Measurements from ENCODE around the gene TMEM108.

TMEM108 gene

GRCh38 chr3:133408961-133409360, 370.8 kb downstream of the TMEM108 start:
- H3K4me3 ChIP-seq (ENCODE audit: low read depth, low read length), result no peak overlapping the region

- no peak overlapping the region for H3K4me3 ChIP-seq (ENCODE audit: low read depth, low read length)
Observed at GRCh38 chr3:133410191-133410892, 372.2 kb downstream of the TMEM108 start.

- H3K4me3 ChIP-seq (ENCODE audit: low read depth, low read length), result no peak overlapping the region
Observed at GRCh38 chr3:133412183-133413132, 374.3 kb downstream of the TMEM108 start.

- H3K4me3 ChIP-seq (ENCODE audit: low read depth, low read length), result no peak overlapping the region
Observed at GRCh38 chr3:133413161-133414020, 375.2 kb downstream of the TMEM108 start.

- H3K4me3 ChIP-seq (ENCODE audit: low read depth, low read length), result no peak overlapping the region
Observed at GRCh38 chr3:133414021-133414392, 375.8 kb downstream of the TMEM108 start.

- H3K4me3 ChIP-seq (ENCODE audit: low read depth, low read length), result no peak overlapping the region
Observed at GRCh38 chr3:133418361-133418760, 380.2 kb downstream of the TMEM108 start.

GRCh38 chr3:133419151-133419909, 381.1 kb downstream of the TMEM108 start:
- H3K4me3 ChIP-seq (ENCODE audit: low read depth, low read length), result no peak overlapping the region

GRCh38 chr3:133424937-133425869, 387.0 kb downstream of the TMEM108 start:
- no peak overlapping the region for H3K4me3 ChIP-seq (ENCODE audit: low read depth, low read length)

- H3K4me3 ChIP-seq (ENCODE audit: low read depth, low read length), result no peak overlapping the region
Observed at GRCh38 chr3:133425898-133426297, 387.7 kb downstream of the TMEM108 start.

- no peak overlapping the region for H3K4me3 ChIP-seq (ENCODE audit: low read depth, low read length)
Observed at GRCh38 chr3:133426721-133427120, 388.5 kb downstream of the TMEM108 start.

- no peak overlapping the region for H3K4me3 ChIP-seq (ENCODE audit: low read depth, low read length)
Observed at GRCh38 chr3:133428552-133428951, 390.4 kb downstream of the TMEM108 start.

GRCh38 chr3:133429063-133429462, 390.9 kb downstream of the TMEM108 start:
- no peak overlapping the region for H3K4me3 ChIP-seq (ENCODE audit: low read depth, low read length)

GRCh38 chr3:133439563-133439962, 401.4 kb downstream of the TMEM108 start:
- H3K4me3 ChIP-seq (ENCODE audit: low read depth, low read length), result no peak overlapping the region

- H3K4me3 ChIP-seq (ENCODE audit: low read depth, low read length), result no peak overlapping the region
Observed at GRCh38 chr3:133440652-133441051, 402.5 kb downstream of the TMEM108 start.

GRCh38 chr3:133441867-133442270, 403.7 kb downstream of the TMEM108 start:
- no peak overlapping the region for H3K4me3 ChIP-seq (ENCODE audit: low read depth, low read length)

- H3K4me3 ChIP-seq (ENCODE audit: low read depth, low read length), result no peak overlapping the region
Observed at GRCh38 chr3:133442518-133442917, 404.3 kb downstream of the TMEM108 start.

- H3K4me3 ChIP-seq (ENCODE audit: low read depth, low read length), result no peak overlapping the region
Observed at GRCh38 chr3:133443649-133444422, 405.6 kb downstream of the TMEM108 start.

- no peak overlapping the region for H3K4me3 ChIP-seq (ENCODE audit: low read depth, low read length)
Observed at GRCh38 chr3:133444423-133444774, 406.2 kb downstream of the TMEM108 start.

- no peak overlapping the region for H3K4me3 ChIP-seq (ENCODE audit: low read depth, low read length)
Observed at GRCh38 chr3:133445108-133445507, 406.9 kb downstream of the TMEM108 start.
